EL (cell line): ENCODE results near the gene CPNE5.

Source experiments
- DNase-seq: peaks from one replicate; pipeline ENCODE4 v3.0.0-alpha.2; 2016

Gene CPNE5

DNA sequence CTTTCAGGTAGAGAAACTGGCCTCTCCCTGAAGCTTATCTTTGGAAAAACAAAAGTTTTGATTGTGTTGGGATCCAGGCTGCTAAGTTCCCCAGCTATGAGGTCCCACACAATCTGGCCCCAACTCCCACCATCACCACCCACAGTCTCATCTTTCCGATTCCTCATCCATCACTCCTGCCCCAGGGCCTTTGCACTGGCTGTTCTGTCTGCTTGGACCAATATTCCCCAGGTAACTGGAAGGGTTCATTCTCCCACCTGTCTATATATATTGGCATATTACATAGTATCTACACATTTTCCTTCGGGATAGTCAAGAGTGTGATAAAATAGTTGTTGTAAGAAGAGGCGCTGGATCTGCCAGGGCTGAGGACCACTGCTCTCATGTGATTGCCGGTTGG lies 52.0 kb downstream of the CPNE5 start:
- no peak for DNase-seq

DNA sequence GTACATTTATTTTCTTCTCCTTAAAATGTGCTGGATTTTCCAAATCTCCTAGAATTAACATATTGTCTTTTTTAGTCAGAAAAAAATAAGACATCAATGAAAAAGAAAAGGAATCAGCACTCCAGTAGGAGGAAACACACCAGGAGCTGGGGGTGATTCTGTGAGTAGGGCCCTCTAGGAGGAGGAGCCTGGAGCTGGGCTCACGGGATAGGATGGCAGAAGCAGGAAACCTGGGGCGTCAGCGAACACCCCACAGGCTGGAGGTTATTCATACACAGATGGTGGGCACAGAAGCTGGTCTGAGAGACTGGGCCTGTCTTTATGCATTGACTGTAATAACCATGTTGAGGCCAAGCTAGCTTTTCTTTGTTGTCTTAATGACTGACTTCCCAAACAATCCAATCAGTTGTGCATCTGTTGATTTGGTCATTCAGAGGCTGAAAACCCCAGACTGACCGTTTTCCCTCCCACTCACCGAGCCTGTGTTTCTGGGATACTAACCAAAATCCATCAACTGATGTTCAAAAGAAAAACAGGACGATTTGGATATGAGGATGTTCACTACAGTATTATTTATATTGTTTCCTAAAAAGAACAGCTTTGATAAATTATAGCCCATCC lies 53.1 kb downstream of the CPNE5 start:
- no peak for DNase-seq

DNA sequence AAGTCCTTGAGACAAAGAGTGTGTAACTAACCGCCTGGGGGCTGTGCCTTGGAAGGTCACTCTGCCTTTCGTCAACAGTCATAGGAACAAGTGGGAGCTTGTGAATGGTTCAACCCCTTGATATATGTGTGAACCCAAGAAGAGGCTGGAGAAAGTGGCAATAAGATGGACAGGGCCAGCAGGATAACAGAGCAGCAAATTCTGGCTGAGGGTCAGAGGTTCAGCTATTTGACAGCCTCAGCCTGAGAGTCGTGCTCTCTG lies 54.9 kb downstream of the CPNE5 start:
- no peak for DNase-seq

DNA sequence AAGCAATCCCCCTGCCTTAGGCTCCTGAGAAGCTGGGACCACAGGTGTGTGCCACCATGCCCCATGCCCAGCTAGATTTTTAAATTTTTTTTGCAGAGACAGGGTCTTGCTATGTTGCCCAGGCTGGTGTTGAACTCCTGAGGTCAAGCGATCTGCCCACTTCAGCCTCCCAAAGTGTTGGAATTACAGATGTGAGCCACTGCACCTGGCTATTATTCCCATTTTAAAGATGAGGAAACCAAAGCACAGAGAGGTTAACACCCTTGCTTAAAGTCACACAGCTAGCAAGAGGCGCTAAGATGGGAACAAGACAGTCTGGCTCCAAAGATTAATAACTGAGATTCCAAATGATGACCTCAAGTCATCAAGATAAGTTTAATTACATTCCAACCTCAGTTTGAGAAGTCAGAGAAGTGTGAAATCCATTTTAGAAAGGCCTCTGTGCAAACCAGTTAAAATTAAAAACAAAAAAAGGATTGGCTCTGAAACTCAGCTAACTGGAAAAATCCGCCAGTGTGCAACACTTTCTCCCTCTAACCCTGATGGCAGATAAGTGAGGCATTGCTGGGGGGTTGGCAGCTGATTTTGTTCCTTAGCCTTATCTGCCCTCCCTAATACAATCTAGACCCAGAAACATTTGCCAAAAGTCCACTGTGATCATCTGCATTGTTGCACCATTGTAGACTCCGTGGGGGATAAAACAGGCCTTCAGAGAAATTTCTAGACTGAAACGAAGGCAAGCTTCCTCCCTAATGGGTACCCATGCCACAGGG lies 55.5 kb downstream of the CPNE5 start:
- DNase-seq: no peak

DNA sequence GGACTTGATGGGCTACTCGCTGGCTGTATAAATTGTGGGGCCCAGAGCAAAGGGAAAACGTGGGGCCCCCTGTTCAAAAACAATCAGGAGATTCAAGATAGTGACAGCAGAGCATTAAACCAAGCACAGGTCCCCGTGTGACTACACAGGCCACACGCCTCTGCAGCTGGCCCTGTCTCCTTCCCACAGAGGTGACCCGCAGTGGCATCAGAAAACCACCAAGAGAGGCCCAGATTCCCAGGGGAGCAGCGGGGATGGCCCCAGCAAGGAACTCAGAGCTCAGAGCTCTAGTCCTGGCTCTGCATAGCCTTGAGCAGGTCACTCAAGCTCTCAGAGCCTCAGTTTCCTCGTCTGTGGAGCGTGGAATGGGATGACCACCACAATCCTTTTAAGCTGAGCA lies 57.6 kb downstream of the CPNE5 start:
- no peak for DNase-seq

DNA sequence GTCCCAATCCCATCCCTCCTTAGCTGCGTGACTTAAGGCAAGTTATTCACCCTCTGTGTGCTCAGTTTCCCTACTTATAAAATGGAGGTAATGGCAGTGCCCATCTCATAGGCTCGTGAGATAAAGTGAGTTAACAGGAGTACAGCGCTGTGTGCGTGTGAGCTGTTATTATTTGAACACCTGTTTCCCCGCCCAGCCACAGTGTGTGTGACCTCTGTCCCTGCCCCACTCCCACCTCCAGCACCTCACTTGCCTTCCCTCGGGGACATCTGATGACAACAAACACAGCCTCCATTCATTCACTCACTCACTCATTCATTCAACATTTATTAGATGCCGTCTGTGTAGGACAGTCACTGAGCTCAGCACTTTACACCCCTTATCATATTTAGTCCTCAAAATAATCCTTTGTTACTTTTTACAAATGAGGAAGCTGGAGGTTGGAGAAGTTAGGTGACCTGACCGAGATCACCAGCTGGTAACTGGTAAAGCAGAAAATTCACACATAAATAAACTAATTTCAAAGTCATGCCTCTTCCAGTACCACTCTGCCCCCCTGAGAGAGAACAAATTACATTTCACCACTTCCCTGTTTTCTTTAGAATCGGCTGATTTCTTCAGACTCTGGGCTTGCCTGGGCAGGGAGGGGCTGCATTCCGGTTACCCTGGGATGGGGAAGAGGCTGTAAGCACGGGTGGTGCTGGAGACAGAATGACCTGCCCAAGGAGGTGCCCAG lies 58.6 kb downstream of the CPNE5 start:
- DNase-seq: no peak

DNA sequence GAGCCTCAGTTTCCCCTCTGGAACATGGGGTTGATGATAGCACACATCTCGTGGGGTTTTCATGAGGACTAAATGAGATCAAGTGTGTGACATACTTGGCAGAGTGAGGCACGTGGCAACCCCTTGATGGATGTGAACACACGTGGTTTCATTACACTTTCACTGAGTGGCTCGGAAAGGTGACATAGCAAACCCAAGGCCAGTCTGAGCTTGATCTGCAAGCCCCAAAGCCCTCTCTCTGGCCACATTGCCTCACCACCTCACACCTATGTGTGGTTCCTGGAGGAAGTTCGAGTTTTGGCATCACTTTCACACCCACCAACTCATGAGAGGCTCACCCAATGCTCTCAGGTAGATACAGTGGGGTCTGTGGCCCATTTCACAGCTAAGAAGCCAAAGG lies 60.0 kb downstream of the CPNE5 start:
- no peak for DNase-seq

DNA sequence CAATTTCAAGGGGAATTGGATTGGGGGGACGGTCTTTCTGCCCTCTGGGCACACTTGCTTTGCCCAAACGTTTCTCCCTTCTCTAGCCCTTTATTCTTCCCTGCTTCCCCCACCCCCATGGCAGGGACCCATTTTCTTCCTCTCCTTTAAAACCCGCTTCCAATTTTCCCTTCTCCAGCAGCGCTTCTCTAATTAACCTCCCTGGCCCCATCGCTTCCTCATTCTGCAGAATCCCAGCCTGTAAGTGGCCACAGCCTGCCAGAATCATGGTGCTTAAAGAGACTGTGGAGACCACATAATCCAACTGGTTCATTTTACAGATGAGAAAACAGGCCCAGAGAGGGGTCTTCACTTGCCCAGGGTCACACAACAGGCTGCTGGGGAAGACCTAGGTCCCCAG lies 61.4 kb downstream of the CPNE5 start:
- DNase-seq: no peak

DNA sequence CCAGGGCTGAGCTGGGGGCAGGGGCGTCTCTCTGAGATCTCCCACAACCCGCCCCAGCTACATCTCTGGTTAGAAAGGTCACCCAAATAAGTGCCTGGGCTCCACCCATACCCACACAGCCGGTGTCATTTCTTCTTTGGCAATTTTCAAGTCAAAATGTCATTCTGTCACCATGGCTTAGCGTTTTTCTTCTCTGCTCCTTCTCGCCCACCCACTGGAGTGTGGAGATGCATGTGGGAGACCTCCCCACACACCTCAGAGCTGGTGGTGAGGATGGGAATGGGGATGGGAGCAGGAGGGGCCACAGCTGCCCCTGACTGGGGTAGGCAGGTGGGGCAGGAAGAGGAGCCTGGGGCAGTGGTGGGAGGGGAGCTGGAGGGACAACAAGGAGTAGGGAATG lies 63.1 kb downstream of the CPNE5 start:
- no peak for DNase-seq

DNA sequence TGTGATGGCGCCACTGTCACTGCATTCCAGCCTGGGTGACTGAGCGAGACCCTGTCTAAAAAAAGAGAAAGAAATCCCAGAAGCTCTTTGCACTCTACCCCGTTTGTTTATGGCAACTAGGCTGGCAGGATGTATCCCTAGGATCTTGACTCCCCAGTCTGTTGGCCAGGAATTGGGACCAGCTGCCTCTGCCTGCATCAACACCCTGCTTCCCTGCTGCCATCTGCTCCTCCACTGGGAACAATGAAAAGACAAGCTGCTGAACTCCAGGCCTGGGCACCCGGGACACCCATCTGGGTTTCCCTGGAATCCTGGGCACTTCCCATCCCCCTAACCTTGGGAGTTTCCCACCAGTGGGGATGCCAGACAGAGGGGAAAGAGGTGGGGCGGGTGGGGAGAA lies 64.9 kb downstream of the CPNE5 start:
- DNase-seq: no peak

DNA sequence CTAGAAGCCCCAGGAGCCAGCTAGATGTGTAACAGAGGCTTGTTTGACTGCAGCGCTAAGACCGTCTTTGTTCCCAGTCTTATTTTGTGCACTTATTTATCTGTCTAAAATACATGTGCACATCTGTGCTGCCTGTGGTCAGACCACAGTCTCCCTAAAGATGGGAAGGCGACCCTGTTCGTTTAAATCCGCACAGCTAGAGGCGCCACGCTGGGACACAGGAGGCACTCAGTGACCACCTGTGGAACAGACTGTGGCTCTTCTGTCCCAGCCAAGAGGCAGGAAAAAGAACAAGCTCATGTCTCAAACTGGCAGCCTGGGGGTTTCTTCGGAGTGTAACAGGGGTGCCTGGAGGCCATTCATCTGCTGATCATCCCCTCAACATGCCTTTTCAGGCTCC lies 66.8 kb downstream of the CPNE5 start:
- no peak for DNase-seq

DNA sequence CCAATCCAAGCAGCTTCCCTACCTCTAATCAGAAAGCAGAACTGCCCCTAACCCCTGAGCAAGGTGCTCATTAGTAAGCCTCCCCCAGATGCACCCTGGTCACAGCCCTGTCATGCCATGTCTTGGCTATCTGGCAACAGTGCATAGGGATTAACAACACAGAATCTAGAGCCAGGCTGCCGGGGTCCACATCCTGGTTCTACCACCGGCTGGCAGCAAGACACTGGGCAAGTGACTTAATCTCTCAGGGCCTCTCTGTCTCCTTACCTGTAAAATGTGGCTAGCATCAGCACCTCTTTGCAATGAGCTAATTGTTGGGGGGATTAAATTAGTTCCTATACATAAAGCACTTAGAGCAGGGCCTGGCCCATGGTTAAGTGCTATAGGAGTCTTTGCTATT lies 68.1 kb downstream of the CPNE5 start:
- DNase-seq: no peak

DNA sequence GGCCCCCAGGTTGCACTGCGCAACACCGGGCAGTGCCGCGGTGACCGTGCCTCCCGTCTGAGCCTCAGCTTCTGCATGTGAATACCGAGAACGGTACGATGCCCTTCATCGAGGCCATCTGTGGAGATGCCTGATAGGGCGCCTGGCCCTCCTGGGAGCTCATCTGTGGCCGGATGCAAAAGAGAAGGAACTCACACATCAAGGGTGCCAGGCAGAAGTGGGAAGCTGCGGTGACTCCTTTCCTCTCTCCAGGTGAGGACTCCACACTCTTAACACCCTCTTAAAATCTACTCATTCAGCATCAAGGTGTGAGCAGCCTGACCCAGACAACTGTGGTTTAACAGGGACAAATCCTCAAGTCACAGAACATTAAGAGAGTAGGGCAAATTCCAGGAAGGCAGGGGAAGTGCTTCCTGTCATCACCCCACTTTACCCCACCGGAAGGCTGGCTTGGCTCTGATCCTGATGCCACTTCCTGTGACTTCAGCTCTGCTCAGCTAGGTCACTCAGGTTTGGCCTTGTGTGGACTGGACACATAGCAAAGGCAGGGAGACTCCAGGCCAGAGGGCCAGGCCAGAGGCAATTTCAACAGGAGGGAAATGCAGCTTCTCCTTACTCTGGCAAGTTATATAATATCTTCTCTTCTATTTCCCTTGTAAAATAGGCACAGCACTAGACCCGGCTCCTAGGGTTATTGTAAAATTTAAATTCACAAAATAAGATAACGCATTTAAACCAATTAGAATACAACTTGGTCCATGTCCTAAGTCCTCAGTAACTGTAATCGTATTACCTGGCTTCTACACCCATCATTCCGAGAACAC lies 69.4 kb downstream of the CPNE5 start:
- DNase-seq: peak; percentile 90

DNA sequence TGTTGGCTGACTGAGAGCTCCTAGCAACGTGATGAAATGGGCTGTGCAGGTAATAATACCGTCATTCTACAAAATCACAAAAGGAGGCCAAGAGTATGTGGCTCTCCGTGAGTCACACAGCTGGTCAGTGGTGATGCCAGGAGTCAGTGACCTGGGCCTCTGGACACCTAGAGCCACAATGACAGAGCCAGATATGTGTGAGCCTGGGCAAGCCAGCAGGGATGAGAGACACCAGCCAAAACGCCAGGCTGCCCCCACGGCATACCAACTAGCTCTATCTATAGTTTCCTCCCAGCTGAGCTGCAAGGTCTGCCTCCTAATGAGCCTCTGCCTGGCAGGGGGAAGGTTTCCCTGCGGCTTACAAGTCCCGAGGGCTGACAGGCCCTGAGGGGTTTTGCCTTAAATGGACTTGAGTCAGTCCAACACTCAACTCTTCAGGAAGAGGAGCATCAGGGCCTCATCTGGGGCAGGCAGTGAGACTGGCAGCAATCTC lies 70.0 kb downstream of the CPNE5 start:
- DNase-seq: peak; percentile 80

DNA sequence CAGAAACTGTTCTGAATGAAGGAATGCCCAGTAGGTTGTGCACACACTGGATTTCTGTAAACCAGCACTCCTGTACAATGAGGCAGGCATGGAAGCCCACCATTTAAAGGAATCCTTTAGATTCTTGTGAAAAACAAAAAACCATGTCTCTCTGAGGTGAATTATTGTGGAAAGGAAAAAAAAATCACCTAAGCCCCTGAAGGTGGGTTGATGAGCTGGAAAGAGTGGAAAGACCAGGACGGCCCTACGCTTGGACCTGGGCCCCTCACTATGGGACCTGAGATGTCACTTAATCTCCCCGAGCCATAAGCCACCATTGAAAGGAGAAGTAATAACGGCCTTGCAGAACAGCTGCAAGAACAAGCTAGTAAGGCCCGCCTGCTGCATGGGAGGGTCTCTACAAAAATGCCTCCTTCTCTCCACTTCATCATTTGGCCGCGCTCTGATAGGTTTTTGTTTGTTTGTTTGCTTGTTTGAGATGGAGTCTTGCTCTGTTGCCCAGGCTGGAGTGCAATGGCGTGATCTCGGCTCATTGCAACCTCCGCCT lies 72.8 kb downstream of the CPNE5 start:
- no peak for DNase-seq

DNA sequence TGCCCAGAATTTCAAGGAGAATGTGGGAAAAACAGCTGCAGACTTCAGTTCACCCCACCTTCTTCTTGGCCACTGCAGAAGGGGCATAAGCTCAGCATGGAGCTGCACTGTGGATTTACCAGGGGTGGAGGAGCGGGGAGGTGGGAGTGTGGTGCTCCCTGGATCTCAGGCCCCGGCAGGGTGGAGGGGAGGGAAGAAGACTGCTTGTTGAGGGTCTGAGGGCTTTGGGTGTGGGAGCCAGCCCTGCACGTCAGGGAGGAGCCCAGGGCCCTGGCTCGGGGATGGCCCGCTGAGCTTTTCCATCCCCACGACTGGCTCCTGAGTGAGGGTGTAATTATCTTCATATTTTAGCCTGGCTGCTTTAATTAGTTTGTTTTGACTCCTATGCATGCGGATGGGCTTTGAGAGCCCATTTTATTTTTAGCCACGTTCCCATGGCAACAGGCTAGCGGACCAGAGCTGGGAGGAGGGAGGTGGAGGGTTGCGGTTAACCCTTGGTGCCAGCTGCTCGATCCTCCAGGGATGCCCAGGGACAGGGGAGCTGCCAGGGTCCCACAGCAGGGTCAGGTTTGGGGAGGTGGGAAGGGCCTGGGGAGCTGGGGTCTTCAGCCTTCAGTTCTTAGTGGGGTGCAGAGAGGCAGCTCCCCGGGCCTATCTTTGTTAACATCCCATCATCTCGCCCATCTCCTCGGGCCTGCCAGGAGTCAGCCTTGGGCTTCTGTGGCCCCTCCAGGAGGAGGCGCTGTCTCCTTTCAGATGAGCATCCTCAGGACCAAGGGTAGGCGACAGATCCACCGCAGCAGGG lies 73.4 kb downstream of the CPNE5 start:
- peak; percentile 82 for DNase-seq

DNA sequence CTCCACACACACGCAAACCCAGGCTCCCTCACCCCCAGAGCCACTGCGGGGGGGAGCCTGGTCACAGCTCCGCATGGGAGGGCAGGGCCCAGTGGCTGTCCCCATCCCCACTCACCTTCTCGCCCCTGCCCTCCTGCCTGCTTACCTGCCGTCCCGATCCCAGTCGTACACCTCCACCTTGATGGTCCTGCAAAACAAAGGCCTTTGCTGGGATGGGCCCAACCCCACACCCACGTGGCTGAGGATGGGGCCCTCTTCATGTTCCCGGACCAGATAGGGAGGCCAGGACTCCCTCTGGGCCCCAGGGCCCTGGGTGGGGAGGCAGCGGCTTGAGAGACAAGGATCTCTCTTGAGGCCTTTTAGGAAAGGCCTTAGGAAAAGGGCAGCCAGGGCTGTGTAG lies 74.1 kb downstream of the CPNE5 start:
- DNase-seq: no peak

DNA sequence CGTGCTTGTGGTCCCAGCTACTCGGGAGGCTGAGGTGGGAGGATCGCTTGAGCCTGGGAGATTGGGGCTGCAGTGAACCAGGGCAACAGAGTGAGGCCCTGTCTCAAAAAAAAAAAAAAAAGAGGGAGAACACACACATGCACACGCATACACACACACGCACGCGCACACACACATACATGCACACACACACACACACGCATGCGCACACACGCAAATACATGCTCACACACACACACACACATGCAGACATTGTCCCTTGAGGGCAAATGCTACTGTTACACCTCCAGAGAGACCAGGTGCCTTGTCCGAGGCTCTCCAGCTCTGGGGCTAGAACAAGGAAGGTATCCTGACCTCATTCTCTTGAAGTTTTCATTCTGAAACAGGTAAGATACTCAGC lies 77.1 kb downstream of the CPNE5 start:
- DNase-seq: no peak

DNA sequence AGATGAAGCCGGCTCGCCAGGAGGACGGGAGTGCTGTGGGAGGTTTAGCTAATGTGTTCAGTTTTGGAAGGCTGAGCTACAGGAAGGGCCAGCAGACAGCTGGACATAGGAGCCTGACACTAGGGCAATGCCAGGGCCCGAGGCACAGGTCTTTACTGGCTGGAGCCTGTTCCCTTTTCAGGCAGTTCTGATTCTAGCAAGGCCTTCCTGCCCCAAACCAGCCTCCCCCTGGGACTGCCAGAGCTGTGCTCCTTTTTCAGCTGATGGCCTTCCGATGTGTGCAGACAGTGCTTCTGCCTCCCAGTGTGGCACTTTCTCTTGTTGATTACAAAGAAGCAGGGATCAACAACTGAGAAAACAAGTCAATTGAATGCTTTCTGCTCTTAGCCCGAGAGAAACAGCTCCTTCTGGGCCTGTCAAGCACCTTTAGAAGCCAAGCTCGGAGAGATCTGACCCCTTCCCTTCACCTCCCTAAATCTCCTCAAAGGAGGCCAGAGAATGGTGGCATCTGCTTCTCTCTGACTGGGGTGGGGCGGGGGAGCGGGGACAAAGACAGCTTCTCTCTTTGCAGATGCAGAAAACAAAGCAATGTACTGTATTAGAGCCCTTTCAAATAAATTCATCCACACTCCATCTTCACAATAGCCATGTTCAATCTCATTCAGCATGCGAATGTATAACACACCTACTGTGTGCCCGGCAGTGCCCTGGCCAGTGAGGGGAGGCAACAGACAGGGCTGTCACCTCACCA lies 78.4 kb downstream of the CPNE5 start:
- DNase-seq: no peak

DNA sequence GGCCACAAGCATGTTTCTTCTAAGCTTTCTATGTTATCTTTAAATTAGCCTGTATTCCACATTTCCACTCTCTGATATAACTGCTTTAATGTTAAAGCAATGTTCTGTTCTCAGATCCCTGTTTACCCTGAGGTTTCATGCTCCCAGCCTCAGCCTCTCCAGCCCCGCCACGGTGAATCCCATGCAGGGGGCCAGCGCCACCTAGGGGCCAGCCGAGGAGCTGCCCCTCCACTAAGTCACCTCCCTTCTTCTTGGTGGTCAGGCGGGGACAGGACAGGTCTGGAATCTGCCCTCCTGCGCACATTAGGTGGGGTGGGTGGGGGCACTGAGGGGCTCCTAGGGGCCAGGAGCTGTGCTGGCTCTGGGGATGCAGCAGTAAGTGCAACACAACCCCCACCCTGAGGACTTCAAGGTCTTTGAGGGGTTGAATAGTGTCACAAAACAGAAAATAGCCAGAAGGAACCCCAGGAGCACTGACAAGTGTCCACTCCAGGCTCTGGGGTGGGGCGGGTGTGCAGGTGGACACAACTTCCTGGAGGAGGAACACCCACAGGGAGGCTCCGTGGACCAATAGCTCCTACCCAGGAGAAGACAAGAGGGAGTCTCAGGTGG lies 80.0 kb downstream of the CPNE5 start:
- DNase-seq: peak; percentile 75
